ENCODE results near the gene ZNF521.

DNA sequence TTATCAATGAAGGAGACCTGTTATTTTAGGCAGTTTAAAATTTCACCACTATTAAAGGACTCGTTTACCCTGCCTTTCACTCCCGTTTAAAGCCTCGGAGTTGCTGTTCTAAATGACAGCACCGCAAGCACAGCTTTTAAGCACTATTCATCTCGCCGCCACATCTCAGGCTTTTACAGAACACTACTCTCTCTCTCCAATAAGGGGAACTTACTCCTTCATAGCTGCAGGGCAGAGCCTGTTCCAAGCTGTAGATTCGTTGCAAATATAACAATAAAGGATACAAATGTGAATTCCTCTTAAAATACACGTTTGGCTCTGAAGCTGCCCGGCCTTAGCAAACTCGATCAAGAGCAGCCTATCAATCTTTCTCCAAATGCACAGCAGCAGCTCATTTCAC, 271.8 kb downstream of the ZNF521 start:
- no peak for TF ChIP-seq POLR2A (IDR thresholded peaks at IDR 0.05; ENCODE audit: low read depth, low read length)
- TF ChIP-seq POLR2AphosphoS5 (IDR thresholded peaks at IDR 0.05; ENCODE audit: low read depth, low read length), result no peak
- TF ChIP-seq TAF1 (IDR thresholded peaks at IDR 0.05; ENCODE audit: low read depth, low read length), result no peak
- TF ChIP-seq POU2F2 (IDR thresholded peaks at IDR 0.05; ENCODE audit: low read depth, low read length), result no peak
- no peak for TF ChIP-seq PAX5 (IDR thresholded peaks at IDR 0.05; ENCODE audit: insufficient read depth, low read length, severe bottlenecking)
- TF ChIP-seq SPI1 (IDR thresholded peaks at IDR 0.05; ENCODE audit: low read depth, low read length), result no peak

Data from GM12891 (cell line).